NCI-H345 treated with DMSO at 0.1 percent for 48 hours (cell line): ENCODE results near the gene RUNX1.

Experiments used
- DNase-seq: peaks from one replicate; lab custom pipeline; 2025; ENCODE audit not compliant: unreplicated experiment; lab: John Stamatoyannopoulos, UW

The RUNX1 gene

GRCh38 chr21:35048706-35049617 lies at the start of gene RUNX1:
Gene RUNX1, minus strand, starts transcription at chr21:35049302.
- no peak for DNase-seq

- DNase-seq: no peak
These were observed 48.4 kb upstream of the RUNX1 start for GRCh38 chr21:35097525-35097924.

- no peak for DNase-seq
These were observed 47.9 kb upstream of the RUNX1 start for GRCh38 chr21:35096959-35097358.

- DNase-seq: no peak
These were observed 46.8 kb upstream of the RUNX1 start for GRCh38 chr21:35095859-35096291.

- no peak for DNase-seq
These were observed 44.4 kb upstream of the RUNX1 start for GRCh38 chr21:35093514-35093913.

GRCh38 chr21:35091496-35091895 lies 42.4 kb upstream of the RUNX1 start:
- no peak for DNase-seq

- DNase-seq: no peak
These were observed 41.3 kb upstream of the RUNX1 start for GRCh38 chr21:35090403-35090802.

GRCh38 chr21:35088319-35088771 lies 39.2 kb upstream of the RUNX1 start:
- no peak for DNase-seq

GRCh38 chr21:35086357-35086756 lies 37.3 kb upstream of the RUNX1 start:
- no peak for DNase-seq

GRCh38 chr21:35084869-35085268 lies 35.8 kb upstream of the RUNX1 start:
- no peak for DNase-seq

GRCh38 chr21:35083246-35083645 lies 34.1 kb upstream of the RUNX1 start:
- DNase-seq: no peak

GRCh38 chr21:35081861-35082260 lies 32.8 kb upstream of the RUNX1 start:
- DNase-seq: no peak

GRCh38 chr21:35079181-35079580 lies 30.1 kb upstream of the RUNX1 start:
- DNase-seq: no peak

GRCh38 chr21:35077975-35078374 lies 28.9 kb upstream of the RUNX1 start:
- no peak for DNase-seq

GRCh38 chr21:35077466-35077865 lies 28.4 kb upstream of the RUNX1 start:
- no peak for DNase-seq

- no peak for DNase-seq
These were observed 26.4 kb upstream of the RUNX1 start for GRCh38 chr21:35075546-35075945.

GRCh38 chr21:35072960-35073359 lies 23.9 kb upstream of the RUNX1 start:
- DNase-seq: no peak

GRCh38 chr21:35072557-35072956 lies 23.5 kb upstream of the RUNX1 start:
- no peak for DNase-seq

- no peak for DNase-seq
These were observed 22.2 kb upstream of the RUNX1 start for GRCh38 chr21:35071347-35071746.

GRCh38 chr21:35070436-35070835 lies 21.3 kb upstream of the RUNX1 start:
- peak; percentile 10 for DNase-seq

GRCh38 chr21:35066824-35067223 lies 17.7 kb upstream of the RUNX1 start:
- no peak for DNase-seq

- no peak for DNase-seq
These were observed 14.5 kb upstream of the RUNX1 start for GRCh38 chr21:35063428-35064172.
